ENCODE data around the gene DYNC1LI1. TPM values are rescaled to one million over a fixed set of nuclear protein-coding genes. Genes with fewer than 3 reads are reported as not detected.

DYNC1LI1 gene
- total RNA-seq, 1 donor from 2014 or later: 181 TPM

- peaks cover 4% of the 10 kb centered on the region for H3K27me3 Mint-ChIP-seq (ENCODE audit: unreplicated experiment)
- H3K4me3 Mint-ChIP-seq (ENCODE audit: unreplicated experiment): no peak overlapping the region
- TF ChIP-seq, protein P1, sequence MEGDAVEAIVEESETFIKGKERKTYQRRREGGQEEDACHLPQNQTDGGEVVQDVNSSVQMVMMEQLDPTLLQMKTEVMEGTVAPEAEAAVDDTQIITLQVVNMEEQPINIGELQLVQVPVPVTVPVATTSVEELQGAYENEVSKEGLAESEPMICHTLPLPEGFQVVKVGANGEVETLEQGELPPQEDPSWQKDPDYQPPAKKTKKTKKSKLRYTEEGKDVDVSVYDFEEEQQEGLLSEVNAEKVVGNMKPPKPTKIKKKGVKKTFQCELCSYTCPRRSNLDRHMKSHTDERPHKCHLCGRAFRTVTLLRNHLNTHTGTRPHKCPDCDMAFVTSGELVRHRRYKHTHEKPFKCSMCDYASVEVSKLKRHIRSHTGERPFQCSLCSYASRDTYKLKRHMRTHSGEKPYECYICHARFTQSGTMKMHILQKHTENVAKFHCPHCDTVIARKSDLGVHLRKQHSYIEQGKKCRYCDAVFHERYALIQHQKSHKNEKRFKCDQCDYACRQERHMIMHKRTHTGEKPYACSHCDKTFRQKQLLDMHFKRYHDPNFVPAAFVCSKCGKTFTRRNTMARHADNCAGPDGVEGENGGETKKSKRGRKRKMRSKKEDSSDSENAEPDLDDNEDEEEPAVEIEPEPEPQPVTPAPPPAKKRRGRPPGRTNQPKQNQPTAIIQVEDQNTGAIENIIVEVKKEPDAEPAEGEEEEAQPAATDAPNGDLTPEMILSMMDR (IDR thresholded peaks at IDR 0.05; ENCODE audit: partially characterized antibody, unreplicated experiment): no peak
- H3K9me3 Mint-ChIP-seq (ENCODE audit: unreplicated experiment): peaks cover 4% of the 10 kb centered on the region
- no peak overlapping the region for H3K27ac Mint-ChIP-seq (ENCODE audit: unreplicated experiment)
- peaks cover 32% of the 10 kb centered on the region for H3K4me1 Mint-ChIP-seq (ENCODE audit: low read depth, unreplicated experiment)
- no peaks in the 10 kb centered on the region for H3K36me3 Mint-ChIP-seq (ENCODE audit: unreplicated experiment)
- no peak for DNase-seq
Measured at GRCh38 chr3:32551087-32551486, 19.6 kb downstream of the DYNC1LI1 start.

DNA sequence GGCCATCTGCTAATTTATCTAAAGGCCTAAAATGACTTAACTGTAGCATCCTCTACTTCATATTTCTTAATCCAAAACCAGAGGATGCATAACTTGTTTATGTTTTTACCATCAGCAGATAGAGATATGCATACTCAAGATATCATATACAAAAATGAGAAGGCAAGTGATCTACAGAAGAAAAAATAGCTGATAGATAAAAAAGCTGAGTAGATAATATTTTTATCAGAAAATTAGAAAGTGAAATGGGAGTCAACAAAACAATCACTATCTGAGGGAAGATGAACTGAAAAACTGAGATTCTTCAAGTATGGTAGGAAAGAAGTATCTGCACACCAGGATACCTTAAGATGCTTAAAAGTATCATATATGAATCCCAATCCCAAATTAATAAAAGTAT is 25.4 kb downstream of the DYNC1LI1 start:
- no peaks in the 10 kb centered on the region for H3K27me3 Mint-ChIP-seq (ENCODE audit: unreplicated experiment)
- no peaks in the 10 kb centered on the region for H3K36me3 Mint-ChIP-seq (ENCODE audit: unreplicated experiment)
- DNase-seq: no peak
- TF ChIP-seq, protein P1 (IDR thresholded peaks at IDR 0.05; ENCODE audit: partially characterized antibody, unreplicated experiment): no peak
- H3K9me3 Mint-ChIP-seq (ENCODE audit: unreplicated experiment): no peaks in the 10 kb centered on the region
- H3K27ac Mint-ChIP-seq (ENCODE audit: unreplicated experiment): no peak overlapping the region
- H3K4me1 Mint-ChIP-seq (ENCODE audit: low read depth, unreplicated experiment): peaks cover 12% of the 10 kb centered on the region
- no peak overlapping the region for H3K4me3 Mint-ChIP-seq (ENCODE audit: unreplicated experiment)

DNA sequence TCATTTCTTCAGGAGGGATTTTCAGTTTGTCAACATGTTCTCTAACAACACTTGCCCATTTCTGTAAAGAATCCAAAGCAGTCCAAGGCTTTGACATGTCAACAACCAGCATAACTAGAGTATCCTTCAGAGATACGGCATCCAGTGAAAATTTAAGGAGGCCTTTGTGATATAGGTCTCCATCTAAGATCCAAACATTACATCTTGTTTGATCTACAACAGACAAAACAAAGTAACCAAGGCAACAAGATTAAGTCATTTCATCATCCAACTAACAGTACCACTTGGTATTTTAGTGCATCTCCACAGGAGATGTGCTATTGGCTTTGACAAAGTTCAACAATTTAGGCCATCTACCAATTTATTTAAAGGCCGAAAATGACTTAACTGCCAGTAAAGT is 25.8 kb downstream of the DYNC1LI1 start:
- Mint-ChIP-seq H3K9me3 (ENCODE audit: unreplicated experiment) (no peaks in the 10 kb centered on the region), H3K36me3 (ENCODE audit: unreplicated experiment) (no peaks in the 10 kb centered on the region), H3K27me3 (ENCODE audit: unreplicated experiment) (no peaks in the 10 kb centered on the region), H3K4me1 (ENCODE audit: low read depth, unreplicated experiment) (peaks cover 12% of the 10 kb centered on the region), H3K27ac (ENCODE audit: unreplicated experiment) (peak overlapping the region; percentile 45), H3K4me3 (ENCODE audit: unreplicated experiment) (no peak overlapping the region)
- TF ChIP-seq, protein P1 (IDR thresholded peaks at IDR 0.05; ENCODE audit: partially characterized antibody, unreplicated experiment): no peak
- DNase-seq: no peak

DNA sequence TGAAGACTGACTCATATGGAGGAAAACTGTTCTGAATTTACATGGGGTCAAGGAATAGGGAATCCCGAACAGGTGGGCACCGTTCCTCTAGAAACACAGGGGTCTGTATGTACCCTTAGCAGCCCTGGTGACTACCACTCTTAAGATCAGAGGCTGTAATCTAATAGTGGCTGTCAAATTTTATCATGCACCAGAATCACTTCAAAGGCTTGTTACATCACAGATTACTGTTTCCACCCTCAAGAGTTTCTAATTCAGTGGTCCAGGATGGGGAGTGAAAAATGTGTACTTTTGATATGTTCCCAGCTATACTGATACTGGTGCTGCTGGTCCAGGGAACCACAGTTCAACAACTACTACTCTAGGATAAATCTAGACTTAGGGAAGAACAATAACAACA is 27.9 kb downstream of the DYNC1LI1 start:
- H3K9me3 Mint-ChIP-seq (ENCODE audit: unreplicated experiment): no peaks in the 10 kb centered on the region
- no peak overlapping the region for H3K27ac Mint-ChIP-seq (ENCODE audit: unreplicated experiment)
- TF ChIP-seq, protein P1 (IDR thresholded peaks at IDR 0.05; ENCODE audit: partially characterized antibody, unreplicated experiment): no peak
- H3K36me3 Mint-ChIP-seq (ENCODE audit: unreplicated experiment): no peaks in the 10 kb centered on the region
- no peak for DNase-seq
- H3K27me3 Mint-ChIP-seq (ENCODE audit: unreplicated experiment): no peaks in the 10 kb centered on the region
- peaks cover 9% of the 10 kb centered on the region for H3K4me1 Mint-ChIP-seq (ENCODE audit: low read depth, unreplicated experiment)
- H3K4me3 Mint-ChIP-seq (ENCODE audit: unreplicated experiment): no peak overlapping the region

- no peaks in the 10 kb centered on the region for H3K4me1 Mint-ChIP-seq (ENCODE audit: low read depth, unreplicated experiment)
- no peaks in the 10 kb centered on the region for H3K36me3 Mint-ChIP-seq (ENCODE audit: unreplicated experiment)
- H3K27ac Mint-ChIP-seq (ENCODE audit: unreplicated experiment): no peak overlapping the region
- TF ChIP-seq, protein P1 (IDR thresholded peaks at IDR 0.05; ENCODE audit: partially characterized antibody, unreplicated experiment): no peak
- H3K9me3 Mint-ChIP-seq (ENCODE audit: unreplicated experiment): no peaks in the 10 kb centered on the region
- no peak for DNase-seq
- H3K4me3 Mint-ChIP-seq (ENCODE audit: unreplicated experiment): no peak overlapping the region
- H3K27me3 Mint-ChIP-seq (ENCODE audit: unreplicated experiment): no peaks in the 10 kb centered on the region
Measured at GRCh38 chr3:32540899-32541298, 29.8 kb downstream of the DYNC1LI1 start.

Measured in glutamatergic neuron (in vitro differentiated cells).